HEK293T (cell line): ENCODE results near the gene TMEM59.

Experiments
- ARNT ChIP-seq: fragments of 450-650 bp; IDR thresholded peaks from 2 replicates; pipeline ENCODE4 v1.6.1; 2017; ENCODE audit warnings: mild to moderate bottlenecking
- BHLHE40 ChIP-seq: fragments of 450-650 bp; IDR thresholded peaks from 2 replicates; pipeline ENCODE4 v1.6.1; 2016; ENCODE audit warnings: mild to moderate bottlenecking, moderate library complexity, borderline replicate concordance
- CTBP1 ChIP-seq: fragments of 450-650 bp; IDR thresholded peaks from 2 replicates; pipeline ENCODE4 v1.6.1; 2016; ENCODE audit warnings: borderline replicate concordance
- ELF4 ChIP-seq: fragments of 450-650 bp; IDR thresholded peaks from 2 replicates; pipeline ENCODE4 v1.6.1; 2017; ENCODE audit warnings: antibody characterized with exemption
- FOXA1 ChIP-seq: fragments of 450-650 bp; IDR thresholded peaks from 2 replicates; pipeline ENCODE4 v1.6.1; 2016; ENCODE audit warnings: mild to moderate bottlenecking
- FOXK2 ChIP-seq: fragments of 450-650 bp; IDR thresholded peaks from 2 replicates; pipeline ENCODE4 v1.6.1; 2016; ENCODE audit warnings: mild to moderate bottlenecking
- FOXM1 ChIP-seq: fragments of 450-650 bp; IDR thresholded peaks from 2 replicates; pipeline ENCODE4 v1.6.1; 2017; ENCODE audit warnings: mild to moderate bottlenecking, borderline replicate concordance
- LEF1 ChIP-seq: fragments of 450-650 bp; IDR thresholded peaks from 2 replicates; pipeline ENCODE4 v1.6.1; 2017; ENCODE audit warnings: mild to moderate bottlenecking, borderline replicate concordance
- NFRKB ChIP-seq: fragments of 450-650 bp; IDR thresholded peaks from 2 replicates; pipeline ENCODE4 v1.6.1; 2016; ENCODE audit warnings: mild to moderate bottlenecking, moderate library complexity
- SP1 ChIP-seq: fragments of 450-650 bp; IDR thresholded peaks from 2 replicates; pipeline ENCODE4 v1.6.1; 2017
- SUZ12 ChIP-seq: fragments of 450-650 bp; IDR thresholded peaks from 2 replicates; pipeline ENCODE4 v1.6.1; 2016; ENCODE audit warnings: mild to moderate bottlenecking
- TARDBP ChIP-seq: fragments of 450-650 bp; IDR thresholded peaks from 2 replicates; pipeline ENCODE4 v1.6.1; 2016
- ZNF384 ChIP-seq: fragments of 450-650 bp; IDR thresholded peaks from 2 replicates; pipeline ENCODE4 v1.6.1; 2016
- TF ChIP-seq, protein P1 (sequence below): fragments of 450-650 bp; IDR thresholded peaks from 2 replicates; pipeline ENCODE4 v1.6.1; 2016

DNA sequence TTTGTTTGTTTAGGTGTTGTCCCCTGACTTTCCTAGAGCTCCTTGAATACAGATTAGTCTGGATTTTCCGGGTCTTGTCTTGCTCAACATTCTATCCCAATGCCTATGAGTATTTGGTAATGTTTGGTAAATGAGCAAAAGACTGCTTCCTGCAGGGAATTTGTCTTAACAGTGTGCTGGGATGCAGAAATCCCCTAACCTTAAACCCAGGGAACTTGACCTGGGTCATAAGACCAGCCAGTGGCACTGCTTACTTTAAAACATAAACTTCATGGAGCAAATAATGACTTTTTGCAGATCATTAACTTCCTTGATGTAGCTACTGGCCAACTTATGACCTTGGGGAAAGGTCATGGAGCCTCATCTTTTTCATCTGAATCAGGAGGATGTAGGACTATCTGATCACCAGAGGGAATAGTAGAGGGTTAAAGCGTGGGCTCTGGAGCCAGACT lies 27.6 kb upstream of the TMEM59 start:
- no peak for TF ChIP-seq BHLHE40
- TF ChIP-seq ARNT: no peak
- no peak for TF ChIP-seq FOXA1
- TF ChIP-seq SP1: no peak
- no peak for TF ChIP-seq FOXM1
- no peak for TF ChIP-seq TARDBP
- TF ChIP-seq, protein P1, sequence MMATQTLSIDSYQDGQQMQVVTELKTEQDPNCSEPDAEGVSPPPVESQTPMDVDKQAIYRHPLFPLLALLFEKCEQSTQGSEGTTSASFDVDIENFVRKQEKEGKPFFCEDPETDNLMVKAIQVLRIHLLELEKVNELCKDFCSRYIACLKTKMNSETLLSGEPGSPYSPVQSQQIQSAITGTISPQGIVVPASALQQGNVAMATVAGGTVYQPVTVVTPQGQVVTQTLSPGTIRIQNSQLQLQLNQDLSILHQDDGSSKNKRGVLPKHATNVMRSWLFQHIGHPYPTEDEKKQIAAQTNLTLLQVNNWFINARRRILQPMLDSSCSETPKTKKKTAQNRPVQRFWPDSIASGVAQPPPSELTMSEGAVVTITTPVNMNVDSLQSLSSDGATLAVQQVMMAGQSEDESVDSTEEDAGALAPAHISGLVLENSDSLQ: no peak
- TF ChIP-seq LEF1: no peak
- TF ChIP-seq SUZ12: no peak
- no peak for TF ChIP-seq NFRKB
- TF ChIP-seq FOXK2: no peak
- no peak for TF ChIP-seq ZNF384
- no peak for TF ChIP-seq CTBP1
- TF ChIP-seq ELF4: no peak
